NCI-H1092 (cell line): ENCODE measurements around the gene RPS6KA2.

Experiments used
- DNase-seq: peaks from one replicate; lab custom pipeline; 2025; lab: John Stamatoyannopoulos, UW

RPS6KA2 gene

DNA sequence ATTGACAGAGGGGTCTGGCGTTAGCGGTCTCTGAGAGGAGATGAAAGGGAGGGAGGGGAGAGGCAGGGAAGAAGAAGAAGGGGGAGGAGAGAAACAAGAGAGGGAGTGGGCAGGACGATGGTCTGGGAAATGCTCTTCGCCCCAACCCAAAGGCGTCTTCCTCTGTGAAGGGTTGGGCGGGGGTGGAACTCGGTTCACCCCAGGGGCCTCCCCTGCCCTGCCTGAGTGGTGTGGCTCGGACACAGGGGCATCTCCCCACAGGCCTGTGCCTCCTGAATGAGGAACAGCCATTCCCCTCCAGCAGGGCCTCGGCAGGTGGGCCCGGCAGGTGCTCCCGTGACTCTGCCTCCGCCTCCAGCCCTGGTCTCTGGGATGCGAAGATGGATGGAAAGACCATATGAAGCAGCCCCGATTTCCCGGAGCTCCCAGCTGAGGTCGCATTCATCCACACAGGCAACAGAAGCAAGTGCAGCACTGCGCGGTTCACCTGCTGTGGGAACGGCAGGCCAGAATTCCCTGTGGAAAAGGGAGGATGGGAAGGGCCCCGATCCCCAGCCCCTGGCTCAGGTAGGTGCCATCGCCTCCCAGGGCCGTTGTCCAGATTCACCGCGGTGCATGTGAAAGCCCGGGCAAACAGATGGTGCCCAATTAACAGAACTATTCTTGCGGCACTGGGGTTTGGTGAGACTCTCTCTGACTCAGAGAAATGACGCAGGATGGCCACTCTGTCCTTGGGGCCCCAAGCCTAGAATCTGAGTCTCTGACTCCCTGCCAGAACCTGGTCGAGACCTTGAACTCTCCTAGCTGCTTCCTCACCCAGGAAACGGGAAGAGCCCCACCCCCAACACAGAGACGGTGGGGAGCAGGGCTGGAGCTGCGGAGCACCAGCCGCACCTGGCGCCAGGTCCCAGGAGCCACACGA, 29.4 kb upstream of the RPS6KA2 start:
- DNase-seq, result no peak

DNA sequence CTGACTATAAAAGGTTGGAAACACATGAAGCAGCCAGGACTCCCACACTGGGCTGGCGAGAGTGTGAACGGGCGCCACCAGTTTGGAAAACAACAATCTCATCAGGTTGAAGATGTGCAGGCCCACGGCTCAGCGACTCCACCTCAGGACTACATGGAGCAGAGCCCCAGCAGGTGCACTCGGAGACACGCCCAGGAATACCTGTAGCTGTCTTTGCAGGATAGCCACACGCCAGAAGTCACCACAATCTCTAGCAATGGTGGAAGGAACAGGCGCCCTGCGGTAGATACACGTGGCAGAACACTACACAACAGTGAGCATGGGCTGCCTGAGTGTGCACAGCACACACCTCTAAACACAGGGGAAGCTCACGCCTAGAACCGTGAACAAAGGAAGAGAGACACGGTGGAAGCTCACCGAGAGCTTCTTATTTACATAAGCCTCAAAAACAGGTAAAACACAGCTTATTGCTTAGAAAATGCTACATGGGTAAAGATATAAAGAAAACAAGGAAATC, 28.7 kb upstream of the RPS6KA2 start:
- no peak for DNase-seq

DNA sequence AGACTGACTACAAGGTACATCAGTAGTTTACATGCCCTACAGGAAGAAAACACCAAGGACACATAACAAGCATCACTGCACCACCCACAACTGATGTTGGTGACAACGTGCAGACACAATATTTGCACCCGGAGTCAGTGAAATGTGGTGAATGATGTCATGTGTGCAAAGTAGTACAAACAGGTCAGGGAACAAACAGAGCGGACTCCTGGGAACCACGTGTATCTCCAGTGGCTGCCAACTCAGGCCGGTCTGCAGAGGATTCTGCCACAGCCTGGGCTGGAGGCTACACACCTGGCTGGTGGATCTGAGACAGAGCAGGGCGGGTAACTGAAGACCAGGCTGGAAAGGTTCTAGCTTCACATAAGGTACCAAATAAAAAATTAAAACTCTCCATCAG, 28.2 kb upstream of the RPS6KA2 start:
- no peak for DNase-seq

DNA sequence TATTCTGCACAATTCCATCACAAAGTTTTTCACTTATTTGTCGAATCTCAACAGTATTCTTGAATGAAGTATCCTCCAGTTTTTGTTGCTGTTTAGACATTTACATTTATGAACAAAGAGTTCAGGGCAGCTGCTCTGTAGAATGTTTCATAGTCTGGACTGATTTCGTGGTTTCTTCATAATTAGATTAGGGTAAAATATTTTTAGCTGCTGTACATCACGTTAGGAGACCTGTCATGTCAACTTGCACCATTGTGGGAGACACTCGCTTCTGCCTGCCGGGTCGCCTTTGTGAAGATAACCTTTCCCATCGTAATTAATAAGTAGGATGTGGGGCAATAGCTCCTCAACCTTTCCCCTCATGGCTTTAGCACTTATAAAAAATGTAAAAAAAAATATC, 27.5 kb upstream of the RPS6KA2 start:
- no peak for DNase-seq

DNA sequence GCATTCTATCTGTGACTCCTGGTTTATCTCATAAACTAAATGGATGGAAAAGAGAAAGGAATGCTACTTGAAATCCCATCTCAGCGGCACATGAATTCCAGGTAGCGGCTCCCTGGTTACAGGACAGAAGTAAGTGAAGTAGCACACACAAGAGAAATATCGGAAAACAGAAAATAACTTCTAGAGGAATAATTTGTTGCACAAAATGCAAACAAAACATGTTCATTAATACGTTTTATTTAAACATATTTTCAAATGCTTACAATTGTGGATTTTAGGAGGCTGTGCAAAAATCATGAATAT, 26.5 kb upstream of the RPS6KA2 start:
- no peak for DNase-seq

DNA sequence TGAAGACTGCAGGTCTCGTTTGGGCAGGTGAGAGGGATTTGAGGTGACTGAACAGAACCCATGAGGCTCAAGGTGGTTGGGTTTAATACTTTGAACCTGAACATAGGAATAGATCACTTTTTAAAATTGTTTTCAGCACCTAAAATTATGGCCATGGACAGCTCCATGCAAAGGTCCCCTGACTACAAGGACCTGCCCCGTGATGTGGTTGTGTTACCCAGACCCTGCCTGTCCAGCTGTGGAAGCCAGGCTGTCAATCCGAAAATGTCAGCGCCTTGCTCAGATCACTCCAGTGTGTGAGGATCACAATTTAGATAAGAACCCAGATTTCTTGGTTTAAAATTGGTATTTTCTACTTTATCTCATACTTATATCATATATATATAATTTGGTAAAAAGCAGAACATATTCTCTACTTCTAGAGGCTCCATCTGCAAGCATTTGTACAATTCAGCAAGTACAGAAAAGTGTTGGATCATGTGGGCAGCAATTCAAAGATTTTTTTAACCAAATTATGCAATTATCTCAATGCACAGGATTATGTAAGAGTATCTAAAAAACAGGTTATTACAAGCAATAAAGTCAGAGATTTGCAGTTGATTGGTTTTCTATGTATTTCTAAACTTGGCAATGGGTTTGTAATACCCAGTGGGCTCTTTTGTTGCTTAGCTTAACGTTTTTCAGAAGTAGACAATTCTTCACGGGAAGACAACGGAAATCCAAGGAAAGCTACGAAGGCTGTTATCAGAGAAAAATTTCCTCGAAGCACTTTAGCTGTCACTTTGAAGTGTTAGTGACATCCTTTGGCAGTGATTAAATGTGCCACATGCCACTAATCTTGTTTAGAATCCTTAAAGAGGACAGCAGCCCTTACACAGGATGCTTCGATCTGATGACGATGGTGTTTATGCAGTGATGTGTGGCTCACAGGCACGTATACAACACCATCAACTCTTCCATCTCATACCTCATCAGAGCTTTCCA, 24.1 kb upstream of the RPS6KA2 start:
- no peak for DNase-seq

DNA sequence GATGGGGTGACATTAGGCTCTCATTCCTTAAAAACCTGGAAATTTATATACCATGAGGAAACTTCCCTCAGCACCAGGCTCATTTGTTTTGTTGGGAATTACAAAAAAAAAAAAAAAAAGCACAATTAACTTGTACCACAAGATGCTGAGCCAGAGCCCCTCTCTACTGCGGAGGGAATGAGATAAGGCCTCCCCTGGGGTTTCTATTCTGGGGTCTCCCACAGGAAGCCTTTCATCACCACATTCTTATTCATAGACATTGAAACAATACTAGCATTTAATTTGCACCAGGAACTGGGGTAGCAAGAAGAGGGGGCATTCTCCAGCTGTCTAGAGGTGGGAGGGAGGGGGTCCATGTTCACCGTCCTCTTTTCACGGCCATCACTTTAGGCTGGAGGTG, 23.0 kb upstream of the RPS6KA2 start:
- DNase-seq, result no peak

DNA sequence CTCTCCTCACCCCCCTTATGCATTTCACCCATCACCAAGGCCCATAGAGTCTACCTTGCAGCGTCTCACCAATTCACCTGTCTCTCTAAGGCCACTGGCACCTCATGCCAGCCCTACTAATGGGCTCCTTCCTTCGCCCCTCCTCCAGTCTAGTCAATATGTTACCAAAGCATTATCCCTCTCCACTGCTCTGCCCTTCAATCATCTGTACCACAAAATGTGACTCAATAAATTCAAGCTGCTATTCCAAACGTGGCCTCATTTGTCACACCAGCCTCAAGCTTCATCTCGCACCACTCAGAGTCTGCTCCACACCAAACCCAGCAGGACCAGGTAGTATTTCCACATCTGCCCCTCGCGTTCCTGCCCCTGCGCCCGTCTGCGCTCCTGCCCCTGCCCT, 21.8 kb upstream of the RPS6KA2 start:
- DNase-seq, result no peak

DNA sequence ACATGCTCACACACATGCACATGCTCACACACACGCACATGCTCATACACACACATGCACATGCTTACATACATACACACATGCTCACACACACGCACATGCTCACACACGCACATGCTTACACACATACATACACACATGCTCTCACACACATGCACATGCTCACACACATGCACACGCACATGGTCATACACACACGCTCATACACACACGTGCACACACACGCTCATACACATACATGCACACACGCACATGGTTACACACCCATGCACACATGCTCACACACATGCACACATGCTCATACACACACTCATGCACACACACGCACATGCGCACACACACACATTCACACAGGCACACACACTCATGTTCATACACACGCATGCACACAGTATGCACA, 20.8 kb upstream of the RPS6KA2 start:
- no peak for DNase-seq

DNA sequence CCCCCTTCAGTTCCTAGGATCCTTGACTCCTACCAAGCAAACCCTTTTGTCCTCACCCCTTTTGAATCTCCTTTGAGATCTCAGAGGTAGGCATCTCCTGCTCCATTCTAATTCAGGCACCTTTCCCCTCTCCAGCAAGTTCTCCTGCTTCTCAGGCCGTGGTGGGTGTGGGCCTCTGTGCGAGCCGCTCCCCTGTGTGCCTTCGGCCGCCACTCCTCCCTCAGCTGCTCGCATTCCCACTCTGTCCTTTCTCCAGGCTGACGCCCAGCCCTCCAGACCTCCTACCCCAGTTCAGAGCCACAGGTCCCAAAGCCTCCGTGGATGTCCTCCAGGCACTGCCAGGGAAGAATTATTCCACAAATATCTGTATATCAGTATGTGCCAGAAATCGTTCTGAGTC, 19.7 kb upstream of the RPS6KA2 start:
- DNase-seq, result no peak

DNA sequence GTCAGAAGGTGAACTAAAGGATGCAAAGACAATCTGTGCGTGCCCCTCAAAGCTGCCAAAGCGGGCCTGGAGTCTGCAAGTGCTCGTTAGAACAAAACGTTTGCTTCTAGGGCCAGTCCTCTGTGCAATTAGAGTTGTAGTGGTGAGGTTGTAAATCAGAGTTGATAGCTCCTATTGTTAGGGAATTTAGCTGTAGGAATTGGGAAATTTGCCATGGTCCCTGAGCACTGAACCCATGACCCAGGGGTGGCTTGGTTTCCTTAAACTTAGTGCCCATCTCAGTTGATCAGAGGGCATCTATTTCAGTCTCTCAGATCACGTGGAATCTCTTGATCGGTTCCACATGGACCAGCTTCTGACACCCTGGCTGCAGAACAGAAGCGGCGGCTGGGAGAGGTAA, 18.8 kb upstream of the RPS6KA2 start:
- no peak for DNase-seq

DNA sequence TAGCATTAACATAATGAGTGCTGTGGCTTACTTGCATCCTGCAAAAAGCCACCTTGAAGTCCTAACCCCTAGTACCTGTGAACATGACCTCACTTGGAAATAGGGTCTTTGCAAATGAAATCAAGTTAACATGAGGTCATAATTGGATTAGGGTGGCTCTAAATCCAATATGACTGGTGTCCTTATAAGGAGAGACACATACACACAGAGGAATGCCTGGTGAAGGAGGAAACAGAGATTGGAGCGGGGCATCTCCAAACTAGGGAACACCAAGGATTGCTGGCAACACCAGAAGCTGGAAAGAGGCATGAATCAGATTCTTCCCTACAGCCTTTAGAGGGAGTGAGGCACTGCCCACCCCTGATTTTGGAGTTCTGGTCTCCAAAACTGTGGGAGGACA, 17.6 kb upstream of the RPS6KA2 start:
- DNase-seq, result no peak

DNA sequence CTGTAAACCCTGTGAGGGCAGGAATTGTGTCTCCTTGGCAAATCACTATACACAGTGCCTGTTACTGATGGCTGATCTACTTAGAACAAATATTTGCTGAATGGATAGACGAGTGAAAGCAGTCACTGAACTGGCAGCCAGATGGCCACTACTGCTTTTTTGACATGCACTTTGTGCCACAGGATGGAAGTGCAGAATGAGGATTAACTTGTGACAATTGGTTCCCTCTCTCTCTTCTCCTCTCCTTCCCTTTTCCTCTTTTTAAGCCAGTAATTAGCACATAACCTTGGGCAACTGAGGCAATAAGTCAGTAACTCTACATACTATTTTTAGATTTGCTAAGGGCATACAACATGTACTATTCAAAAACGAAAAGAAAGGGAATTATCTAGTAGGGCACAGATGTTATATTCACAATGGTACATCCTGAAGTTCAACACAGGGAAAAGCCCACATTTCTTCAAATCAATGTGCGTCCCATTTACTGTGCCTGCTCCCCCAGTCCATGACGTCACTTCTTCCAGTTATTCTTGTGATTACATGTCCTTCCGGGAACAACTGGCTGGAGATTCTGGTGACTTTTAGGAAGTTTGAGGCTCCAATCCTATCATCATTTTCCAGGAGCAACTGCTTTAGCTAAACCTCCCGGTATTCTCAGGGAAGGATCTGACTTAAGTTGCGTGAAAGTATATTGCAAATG, 17.0 kb upstream of the RPS6KA2 start:
- no peak for DNase-seq

DNA sequence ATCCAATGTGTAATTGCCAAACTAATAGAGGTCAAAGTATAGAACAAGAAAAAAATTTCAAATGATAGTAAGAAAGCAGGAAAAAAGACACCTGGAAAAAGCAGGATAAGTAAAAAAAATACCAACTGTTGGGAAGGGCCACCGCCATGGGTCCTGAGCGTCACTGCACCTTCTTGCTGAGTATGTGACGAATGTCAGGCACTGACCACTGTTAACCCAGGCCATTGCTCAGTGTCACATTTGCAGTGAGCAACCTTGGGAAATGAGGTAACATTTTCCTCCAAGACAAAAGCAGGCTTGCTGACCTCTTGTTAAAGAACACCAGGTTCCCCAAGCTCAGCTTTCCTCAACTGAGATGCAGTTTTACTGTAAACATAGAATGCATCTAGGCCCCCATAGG, 15.6 kb upstream of the RPS6KA2 start:
- DNase-seq, result no peak

DNA sequence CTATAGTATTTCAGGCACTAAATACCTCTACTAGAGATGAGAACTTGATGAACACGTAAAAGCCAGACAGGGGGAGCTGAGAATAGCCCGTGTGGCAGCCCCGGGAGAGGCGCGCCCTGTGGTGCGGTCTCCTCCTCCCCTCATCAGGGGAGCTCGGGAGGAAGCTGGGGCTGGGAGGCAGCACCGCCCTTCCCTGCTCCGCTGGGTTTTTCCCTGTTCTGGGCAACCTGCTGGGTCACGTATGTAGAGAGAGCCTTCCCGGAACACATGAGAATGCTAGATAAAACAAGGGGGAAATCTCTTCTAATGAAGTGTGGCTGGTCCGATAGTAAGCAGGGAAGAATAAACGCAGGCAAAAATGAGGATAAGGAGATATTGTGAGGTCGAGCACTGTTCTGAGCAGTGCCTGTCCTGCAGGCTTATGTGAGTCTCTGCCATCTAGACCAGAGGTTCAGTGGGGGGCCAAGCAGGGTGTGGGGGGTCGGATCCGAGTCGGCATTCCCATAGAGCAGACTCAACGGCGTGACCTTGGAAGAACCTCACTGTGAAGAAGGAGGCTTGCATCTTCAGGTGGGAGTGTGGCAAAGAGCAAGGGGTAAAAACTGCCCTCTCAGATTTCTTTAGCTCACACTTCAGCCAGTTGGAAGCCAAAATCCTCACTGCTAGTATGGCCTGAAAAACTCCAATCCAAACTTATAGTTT, 13.4 kb upstream of the RPS6KA2 start:
- no peak for DNase-seq

DNA sequence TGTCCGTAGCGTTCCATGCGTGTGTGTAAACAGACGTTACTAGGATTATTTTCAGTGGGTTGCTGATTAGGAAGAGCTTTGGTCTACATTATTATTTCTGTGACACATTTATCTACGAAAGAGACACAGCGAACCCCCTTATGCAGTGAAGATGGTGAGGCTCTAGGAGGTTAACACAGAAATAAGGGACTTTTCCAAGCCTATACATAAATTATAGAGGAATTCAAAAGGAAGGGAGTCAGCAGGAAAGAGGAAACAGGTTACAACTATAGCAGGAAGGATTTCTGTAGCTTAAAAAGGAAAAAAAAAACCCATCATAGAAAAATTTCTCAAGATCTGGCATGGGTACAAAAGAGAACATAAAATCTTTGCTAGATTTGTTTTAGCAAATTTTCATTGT, 12.9 kb upstream of the RPS6KA2 start:
- no peak for DNase-seq

DNA sequence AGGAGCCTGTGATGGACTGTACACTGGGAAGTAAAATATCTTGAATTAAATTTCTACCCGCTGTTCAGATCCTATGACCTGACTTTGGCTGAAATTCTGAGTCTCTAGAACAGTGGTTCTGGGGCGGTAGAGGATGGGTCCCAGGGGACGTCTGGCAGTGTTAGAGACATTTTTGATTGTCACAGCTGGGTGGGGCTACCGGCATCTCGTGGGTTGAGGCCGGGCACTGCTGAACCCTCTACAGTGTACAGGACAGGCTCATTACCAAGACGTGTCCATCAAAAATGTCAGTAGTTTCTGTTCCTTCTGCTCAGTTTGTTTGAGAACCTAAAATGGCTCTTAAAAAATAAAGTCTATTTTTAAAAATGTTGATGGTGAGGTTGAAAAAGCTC, 11.5 kb upstream of the RPS6KA2 start:
- DNase-seq, result no peak

DNA sequence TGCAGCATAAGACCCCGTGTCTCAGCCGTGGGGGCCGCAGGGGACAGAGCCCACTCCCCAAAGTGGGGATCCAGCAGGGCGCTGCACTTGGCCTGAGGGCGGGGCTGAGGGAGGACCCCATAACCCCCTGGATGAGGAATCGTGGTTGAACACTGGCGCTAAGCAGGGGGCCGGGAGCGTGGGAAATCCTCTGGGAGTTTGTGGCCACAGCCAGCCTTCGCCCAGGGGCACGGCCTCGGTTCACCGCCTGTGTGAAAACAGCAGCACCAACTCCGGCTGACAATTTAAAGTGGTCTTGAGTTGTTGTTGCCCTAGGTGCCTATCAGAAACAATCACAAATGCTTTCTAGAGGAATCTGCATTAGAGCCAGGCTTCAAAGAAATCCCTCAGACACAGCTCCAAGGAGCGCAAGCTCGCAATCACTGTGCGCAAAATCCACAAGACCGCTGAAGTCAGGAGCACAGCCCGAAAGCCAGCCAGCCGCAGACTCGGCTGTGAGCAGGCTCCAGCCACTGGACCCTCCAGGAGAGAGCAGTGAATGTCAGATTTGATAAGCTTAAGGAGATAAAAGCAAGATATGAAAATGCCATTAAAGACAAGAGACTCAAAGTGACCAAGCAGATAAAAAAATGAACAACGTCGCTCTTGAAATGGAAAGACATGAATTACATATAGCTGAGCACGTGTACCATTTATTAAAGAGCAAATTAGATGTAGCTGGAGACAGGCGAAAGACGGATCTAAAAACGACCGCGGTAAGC, 10.9 kb upstream of the RPS6KA2 start:
- no peak for DNase-seq

DNA sequence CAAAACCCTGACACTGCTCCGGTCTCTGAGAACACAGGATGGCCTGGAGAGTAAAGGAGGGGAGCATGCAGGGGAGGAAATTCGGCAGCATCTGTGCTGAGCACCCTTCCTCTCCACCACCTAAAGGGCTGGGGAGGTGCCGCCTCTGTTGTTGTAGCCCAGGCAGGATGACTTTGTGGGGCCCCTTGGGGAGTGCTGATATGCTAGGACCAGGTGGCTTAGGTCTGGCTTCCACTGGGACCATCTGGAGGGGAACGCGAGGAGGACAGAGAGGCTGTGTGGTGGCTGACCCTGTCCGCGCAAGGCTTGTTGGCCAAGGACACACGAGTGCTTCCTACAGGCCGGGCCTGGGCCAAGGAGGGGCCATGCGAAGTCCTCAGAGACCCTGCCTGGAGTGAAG, 9.9 kb upstream of the RPS6KA2 start:
- no peak for DNase-seq

DNA sequence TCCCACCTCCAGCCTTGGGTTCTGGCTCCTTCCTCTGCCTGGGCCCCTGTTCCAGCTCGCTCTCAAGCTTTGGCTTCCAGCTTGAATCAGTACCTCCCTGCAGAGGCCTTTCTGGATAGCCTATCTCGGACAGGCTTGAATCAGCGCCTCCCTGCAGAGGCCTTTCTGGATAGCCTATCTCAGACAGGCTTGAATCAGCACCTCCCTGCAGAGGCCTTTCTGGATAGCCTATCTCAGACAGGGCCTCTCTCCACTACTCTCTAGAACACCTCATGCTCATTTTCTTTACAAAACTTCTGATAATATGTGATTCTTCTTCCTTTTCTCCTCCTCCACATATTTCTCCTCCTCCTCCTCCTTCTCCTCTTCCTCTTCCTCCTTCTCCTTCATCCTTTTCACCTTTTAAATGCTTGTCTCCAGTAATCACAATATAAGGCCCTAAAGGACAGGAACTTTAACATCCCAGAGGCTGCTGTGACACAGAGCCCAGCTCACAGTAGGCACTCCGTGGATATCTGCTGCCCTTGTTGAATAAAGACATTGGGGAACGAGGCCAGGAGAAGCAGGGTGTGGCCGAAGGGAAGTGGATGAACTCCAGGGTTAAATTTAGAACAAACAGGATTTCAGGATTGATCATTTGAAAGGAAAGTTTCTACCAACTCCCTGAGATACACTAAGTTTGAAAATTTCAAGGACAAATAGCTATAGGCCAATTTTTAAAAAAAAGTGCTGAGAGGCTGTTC, 9.3 kb upstream of the RPS6KA2 start:
- no peak for DNase-seq
